ENCODE measurements around the gene GABBR2. TPM values are rescaled to one million over a fixed set of nuclear protein-coding genes. Genes with fewer than 3 reads are reported as not detected.
"Not testable (repeated sequence)": the region's sequence is repeated elsewhere in the genome, so short reads cannot be mapped to it uniquely, and the experiment has no call there.

GABBR2 gene
- polyA plus RNA-seq, 1 donor = 0.63 TPM

DNA sequence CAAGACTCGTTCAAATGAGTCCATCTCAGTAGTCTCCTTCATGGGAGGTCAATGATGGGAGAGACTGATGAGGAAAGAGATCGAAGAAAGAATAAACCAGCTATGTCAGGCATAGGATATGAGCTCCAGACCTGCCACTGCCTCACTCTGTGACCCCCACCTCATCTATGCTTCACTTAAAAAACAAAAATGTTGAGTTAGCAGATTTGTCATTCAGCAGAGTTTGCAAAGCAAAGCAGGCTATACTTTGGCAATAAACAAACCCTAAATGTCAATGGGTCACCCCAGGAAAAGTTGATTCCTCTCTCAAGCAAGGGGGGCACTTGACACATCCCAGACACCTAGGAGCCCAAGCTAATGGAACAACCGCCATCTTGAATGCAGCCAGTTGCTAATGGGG lies 117.0 kb downstream of the GABBR2 start:
- no peak for DNase-seq

GRCh38 chr9:98590101-98590500 lies 118.6 kb downstream of the GABBR2 start:
- no peak for DNase-seq

DNA sequence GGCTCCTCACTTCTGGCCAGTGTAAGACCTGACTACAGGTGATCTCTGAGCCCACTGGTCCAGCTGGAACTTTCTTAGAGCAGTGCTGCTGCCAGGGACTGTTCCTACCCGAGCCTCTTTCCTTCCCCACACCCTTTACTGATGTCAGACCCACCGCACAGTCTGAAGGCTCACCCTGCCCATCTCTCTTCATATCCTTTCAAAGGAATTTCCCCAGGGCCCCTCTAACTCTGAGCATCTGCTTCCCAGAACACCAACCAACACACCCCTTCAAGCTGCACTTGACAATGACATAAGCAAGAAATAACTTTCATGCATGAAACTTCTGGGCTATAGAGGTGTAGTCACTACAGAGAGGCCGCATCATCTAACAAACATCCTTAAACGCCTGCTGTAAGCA lies 119.6 kb downstream of the GABBR2 start:
- no peak for DNase-seq

DNA sequence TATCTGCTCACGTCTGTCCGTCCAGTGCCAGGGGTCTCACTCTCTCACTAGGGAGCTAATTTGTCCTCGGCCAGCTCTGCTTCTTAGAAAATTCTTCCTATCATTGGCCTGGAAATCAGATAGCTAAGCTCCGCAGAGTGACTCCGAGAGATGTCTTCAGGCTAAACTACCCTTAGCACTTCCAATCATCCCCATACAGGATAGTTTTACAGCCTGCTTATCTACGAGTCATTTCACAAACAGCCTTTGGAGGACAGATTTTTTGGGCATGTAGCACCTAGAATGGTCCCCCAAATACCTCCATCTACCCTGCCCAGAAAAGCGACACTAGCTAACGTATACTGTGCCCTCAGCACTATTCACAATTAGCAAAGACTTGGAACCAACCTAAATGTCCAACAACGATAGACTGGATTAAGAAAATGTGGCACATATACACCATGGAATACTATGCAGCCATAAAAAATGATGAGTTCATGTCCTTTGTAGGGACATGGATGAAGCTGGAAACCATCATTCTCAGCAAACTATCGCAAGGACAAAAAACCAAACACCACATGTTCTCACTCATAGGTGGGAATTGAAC lies 123.8 kb downstream of the GABBR2 start:
- not testable (repeated sequence) for DNase-seq

- no peak for DNase-seq
These were observed 124.7 kb downstream of the GABBR2 start for GRCh38 chr9:98584059-98584458.

DNA sequence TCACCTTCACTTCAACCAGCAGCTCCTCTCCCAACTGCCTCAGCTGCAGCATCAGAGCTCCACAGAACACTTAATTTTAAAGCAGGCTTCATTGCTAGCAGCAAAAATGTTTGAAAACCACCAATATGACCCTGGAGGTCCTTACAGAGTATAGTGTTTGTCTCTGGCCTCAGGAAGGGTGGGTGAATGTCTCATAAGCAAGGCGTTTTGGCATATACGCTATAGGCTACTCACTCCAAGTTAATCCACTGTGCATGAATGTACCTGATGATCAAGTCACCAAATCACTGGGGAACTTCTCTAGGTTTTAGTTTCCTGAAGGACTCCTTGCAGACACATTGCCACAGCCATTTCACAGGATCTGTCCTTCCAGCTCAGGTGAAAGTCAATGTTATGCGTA lies 125.3 kb downstream of the GABBR2 start:
- DNase-seq = no peak

DNA sequence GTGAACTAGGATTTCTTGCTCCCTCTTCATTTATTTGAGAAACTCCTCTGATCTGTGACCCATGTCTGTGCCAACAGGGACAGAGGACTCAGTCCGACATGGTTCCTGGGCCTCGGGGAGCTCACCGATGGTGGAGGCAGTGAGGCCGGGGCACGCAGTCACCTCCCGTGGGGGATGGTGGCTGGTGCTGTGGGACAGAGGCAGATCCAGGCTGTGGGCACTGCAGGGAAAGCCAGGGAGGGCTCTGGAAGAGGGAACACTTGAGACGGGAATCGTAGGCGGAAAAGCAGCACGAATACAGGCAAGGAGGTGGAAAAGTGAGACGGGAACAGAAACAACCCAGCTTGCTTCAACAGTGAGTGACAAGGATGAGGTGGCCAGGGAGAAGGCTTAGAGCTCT lies 127.8 kb downstream of the GABBR2 start:
- DNase-seq = no peak

DNA sequence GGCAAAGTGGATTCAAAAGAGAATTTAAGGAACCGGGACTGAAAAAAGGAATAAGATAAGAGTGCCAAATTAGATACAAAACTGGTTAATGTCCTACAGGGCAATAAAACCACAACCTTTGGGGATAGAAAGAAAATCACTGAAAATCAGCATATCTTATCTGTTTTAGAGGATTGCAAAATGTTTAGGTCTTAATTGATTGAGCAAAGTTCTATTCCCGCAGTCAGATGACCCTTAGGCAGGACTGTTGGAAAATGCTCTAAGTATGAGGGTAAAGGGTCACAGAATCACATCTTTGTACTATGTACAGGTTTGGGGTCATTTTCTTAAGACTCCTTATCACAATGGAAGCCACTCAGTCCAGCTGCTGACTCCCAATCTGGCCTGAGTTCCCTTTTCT lies 129.0 kb downstream of the GABBR2 start:
- DNase-seq = no peak

DNA sequence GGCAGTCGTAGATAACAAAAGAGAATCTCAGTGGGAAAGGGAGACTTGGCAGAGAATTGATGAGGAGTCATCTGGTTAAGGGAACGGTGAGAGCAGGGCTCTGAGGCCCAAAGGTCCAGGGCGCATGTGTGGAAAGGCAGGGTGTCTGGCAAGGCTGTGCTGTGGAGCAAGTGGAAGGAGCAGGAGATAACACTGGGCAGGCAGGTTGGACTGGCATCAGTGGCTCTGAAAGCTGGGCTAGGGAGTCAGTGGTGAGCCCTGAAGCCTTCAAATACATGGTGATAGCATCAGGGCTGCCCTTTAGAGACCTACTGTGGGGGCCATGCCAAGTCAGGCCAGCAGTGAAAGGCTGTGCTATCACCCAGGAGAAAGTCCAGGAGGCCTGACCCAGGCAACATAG lies 131.3 kb downstream of the GABBR2 start:
- no peak for DNase-seq

DNA sequence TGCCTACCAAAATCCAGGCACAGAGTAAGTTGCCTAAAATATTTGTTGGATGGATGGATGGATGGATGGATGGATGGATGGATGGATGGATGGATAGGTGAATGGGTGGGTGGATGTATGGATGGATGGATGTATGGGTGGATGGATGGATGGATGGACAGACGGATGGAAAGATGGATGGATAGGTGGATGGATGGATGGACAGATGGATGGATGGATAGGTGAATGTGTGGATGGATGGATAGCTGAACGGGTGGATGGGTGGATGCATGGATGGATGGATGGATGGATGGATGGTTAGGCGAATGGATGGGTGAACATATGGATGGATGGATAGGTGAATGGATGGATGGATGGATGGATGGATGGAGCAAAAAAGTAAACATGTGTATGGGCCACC lies 131.9 kb downstream of the GABBR2 start:
- no peak for DNase-seq

GRCh38 chr9:98576354-98576753 lies 132.4 kb downstream of the GABBR2 start:
- no peak for DNase-seq

GRCh38 chr9:98575379-98576346 lies 133.1 kb downstream of the GABBR2 start:
- no peak for DNase-seq

DNA sequence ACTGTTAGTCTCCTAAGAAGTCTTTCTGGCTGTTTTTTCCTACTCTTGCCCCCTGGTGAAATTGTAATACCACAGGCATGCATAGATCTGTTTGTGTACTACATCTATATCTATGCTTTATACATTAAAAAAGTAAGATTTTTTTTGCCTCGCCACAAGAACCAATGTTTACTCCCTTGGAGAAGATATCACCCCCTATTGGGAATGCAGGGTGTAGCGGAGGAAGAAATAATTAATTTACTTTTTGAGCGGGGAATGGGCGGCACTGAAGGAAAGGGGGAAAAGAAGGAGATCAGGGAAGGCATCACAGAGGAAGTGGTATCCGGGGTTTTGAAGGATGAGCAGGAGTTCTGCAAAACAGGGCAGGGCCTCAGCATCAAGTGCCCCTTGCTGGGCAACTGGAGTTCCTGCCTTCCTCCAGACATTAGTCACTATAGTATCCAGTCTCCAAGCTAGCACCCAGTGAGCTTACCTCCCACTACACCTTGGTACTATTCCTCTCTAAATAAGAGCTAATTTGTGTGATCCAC lies 134.9 kb downstream of the GABBR2 start:
- DNase-seq = no peak

- no peak for DNase-seq
These were observed 135.9 kb downstream of the GABBR2 start for GRCh38 chr9:98572796-98573195.

- DNase-seq = no peak
These were observed 136.6 kb downstream of the GABBR2 start for GRCh38 chr9:98572054-98572627.

DNA sequence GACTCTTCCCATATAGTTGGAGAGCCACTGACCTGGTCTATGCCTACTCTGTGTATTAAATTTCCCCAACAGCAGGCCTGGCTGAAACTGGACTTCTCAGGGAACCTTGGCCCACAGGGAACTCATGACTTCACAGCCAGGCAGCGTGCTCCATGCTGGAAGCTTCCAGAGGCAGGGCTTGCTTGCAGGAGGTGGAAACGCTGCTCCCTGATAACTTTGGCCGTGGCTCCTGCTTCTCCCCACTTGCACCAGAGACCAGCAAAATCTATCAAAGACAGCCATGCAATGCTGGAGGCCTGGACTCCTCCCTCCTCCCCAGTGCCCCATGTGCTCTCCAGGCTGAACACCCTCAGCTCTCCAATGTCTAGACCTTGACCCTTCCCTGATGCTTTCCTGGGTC lies 137.1 kb downstream of the GABBR2 start:
- DNase-seq = no peak

GRCh38 chr9:98570663-98571440 lies 137.9 kb downstream of the GABBR2 start:
- no peak for DNase-seq

DNA sequence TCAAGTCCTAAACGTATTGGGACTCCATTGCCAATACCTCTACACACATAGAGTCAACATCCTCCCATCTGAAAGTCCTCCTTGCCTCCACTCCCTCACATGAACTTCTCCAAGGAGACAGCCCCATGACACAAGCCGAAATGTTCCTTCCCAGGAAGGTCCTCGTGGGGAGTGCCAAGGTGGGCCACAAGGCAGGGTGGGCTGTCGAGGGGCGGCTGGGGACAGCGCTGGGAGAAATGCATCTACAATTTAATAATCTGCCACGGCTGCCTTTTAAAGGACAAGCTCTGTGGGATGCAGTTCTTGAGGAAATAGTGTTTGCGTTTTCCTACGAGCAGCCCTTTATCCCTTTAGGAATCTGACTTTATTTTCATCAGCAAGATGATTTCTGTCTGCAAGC lies 138.7 kb downstream of the GABBR2 start:
- DNase-seq = no peak

DNA sequence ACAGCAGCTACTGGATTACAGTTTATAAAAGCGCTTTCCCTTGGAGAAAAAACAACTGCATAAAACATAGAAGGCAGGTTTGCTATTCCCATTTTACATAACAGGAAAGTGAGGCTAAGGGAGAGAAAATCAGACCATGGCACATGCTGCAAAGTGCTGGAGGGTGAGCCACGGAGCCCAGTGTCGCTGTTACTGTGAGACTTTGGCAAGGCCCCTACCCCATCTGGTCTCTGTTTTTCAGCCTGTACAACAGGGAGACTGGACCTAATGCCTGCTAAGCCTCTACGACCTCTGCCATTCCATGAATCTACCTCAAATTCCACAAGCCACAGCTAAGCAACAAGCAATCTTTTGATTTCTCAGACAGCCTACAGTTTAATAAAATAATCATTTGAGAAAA lies 139.2 kb downstream of the GABBR2 start:
- no peak for DNase-seq

GRCh38 chr9:98568909-98569469 lies 139.7 kb downstream of the GABBR2 start:
- DNase-seq = no peak

GRCh38 chr9:98568234-98568908 lies 140.4 kb downstream of the GABBR2 start:
- DNase-seq = no peak
